Endothelial cell of umbilical vein (primary cell): ENCODE results near the gene TGFBR2. TPM values are rescaled to one million over a fixed set of nuclear protein-coding genes. Genes with fewer than 3 reads are reported as not detected.

ENCODE experiments used
- BruUV-seq: library from RNA; stranded (reverse); fragments of 400-500 nt; replicated peaks from 2 replicates; lab custom pipeline; 2021; lab: Mats Ljungman, UMichigan
- CTCF ChIA-PET: fragments of 300-600, 350-600 bp; sonication (Branson Sonifier 250); formaldehyde crosslinking; loops from one replicate; lab custom pipeline; 2021; ENCODE audit warnings: antibody characterized with exemption, inconsistent platforms; lab: Charles Lee
- POLR2A ChIA-PET: fragments of 300-600, 350-600 bp; sonication (Branson Sonifier 250); formaldehyde crosslinking; loops from one replicate; lab custom pipeline; 2021; ENCODE audit warnings: antibody characterized with exemption, inconsistent platforms; lab: Charles Lee
- DNase-seq: peaks from one replicate; pipeline ENCODE4 v3.0.0-alpha.2; 2011; ENCODE audit warnings: low read depth, low spot score
- FAIRE-seq: peaks from 2 replicates; lab custom pipeline; 2011; peaks lifted over from hg19 to GRCh38; lab: Jason Lieb, UNC
- H2AFZ ChIP-seq: 2 replicates; pipeline ENCODE4 v1.6.0; 2012; ENCODE audit warnings: low read depth, low read length, control low read depth, inconsistent platforms
- H3K27ac ChIP-seq: 2 replicates; pipeline ENCODE4 v1.5.1; 2011; ENCODE audit warnings: low read depth, mild to moderate bottlenecking, control low read depth, low read length, moderate library complexity; ENCODE audit not compliant: insufficient read depth
- H3K27me3 ChIP-seq, 2 experiments: 2 replicates each; pipeline versions ENCODE4 v1.6.0 to v1.6.1; 2011; ENCODE audit warnings: low read length in 2 of 2, mixed read lengths in 1 of 2; ENCODE audit not compliant: control insufficient read depth in 2 of 2, insufficient read depth in 2 of 2
- H3K36me3 ChIP-seq, 2 experiments: 2 replicates in 1 of 2; 3 replicates in 1 of 2; pipeline ENCODE4 v1.5.1; 2011; ENCODE audit warnings: low read length in 2 of 2, mild to moderate bottlenecking in 1 of 2, moderate library complexity in 1 of 2; ENCODE audit not compliant: control insufficient read depth in 2 of 2, insufficient read depth in 2 of 2; ENCODE audit errors: extremely low read depth in 1 of 2
- H3K4me1 ChIP-seq: 3 replicates; pipeline ENCODE4 v1.5.1; 2011; ENCODE audit warnings: mild to moderate bottlenecking, low read length; ENCODE audit not compliant: control insufficient read depth, insufficient read depth; ENCODE audit errors: extremely low read depth
- H3K4me2 ChIP-seq: 2 replicates; pipeline ENCODE4 v1.6.1; 2011; ENCODE audit warnings: low read length, control low read depth, mixed read lengths; ENCODE audit not compliant: insufficient read depth
- H3K4me3 ChIP-seq, 3 experiments: fragments of 200-600 bp in 1 of 3; sonication (generic), shearing (Covaris generic) in 1 of 3; replicated peaks in 1 of 3; 2 replicates each; pipeline ENCODE4 v1.5.1; 2011 to 2016; ENCODE audit warnings: control low read depth in 3 of 3, low read length in 3 of 3, mild to moderate bottlenecking in 2 of 3, inconsistent platforms in 1 of 3, low read depth in 1 of 3, moderate library complexity in 1 of 3; ENCODE audit not compliant: insufficient read depth in 1 of 3
- H3K79me2 ChIP-seq: 2 replicates; pipeline ENCODE4 v1.6.0; 2012; ENCODE audit warnings: low read length, inconsistent platforms; ENCODE audit not compliant: control insufficient read depth, insufficient read depth
- H3K9ac ChIP-seq: replicated peaks from 2 replicates; pipeline ENCODE3; 2011; ENCODE audit warnings: low read length, control low read depth; ENCODE audit not compliant: insufficient read depth; ENCODE audit errors: extremely low read depth
- H3K9me1 ChIP-seq: replicated peaks from 3 replicates; pipeline ENCODE4 v1.6.0; 2011; ENCODE audit warnings: mild to moderate bottlenecking, low read length; ENCODE audit not compliant: control insufficient read depth, insufficient read depth; ENCODE audit errors: extremely low read depth
- H3K9me3 ChIP-seq: replicated peaks from 2 replicates; pipeline ENCODE4 v1.5.1; 2012; ENCODE audit warnings: low read length, inconsistent platforms; ENCODE audit not compliant: control insufficient read depth, insufficient read depth
- H4K20me1 ChIP-seq: replicated peaks from 2 replicates; pipeline ENCODE3; 2011; ENCODE audit warnings: mild to moderate bottlenecking, low read length; ENCODE audit not compliant: control insufficient read depth, insufficient read depth; ENCODE audit errors: extremely low read depth
- CTCF ChIP-seq, 2 donors: IDR thresholded peaks; 1 replicate in 1 of 2; 2 replicates in 1 of 2; pipeline ENCODE4 v1.5.1; 2011; ENCODE audit warnings: low read length in 2 of 2, mild to moderate bottlenecking in 2 of 2, moderate library complexity in 2 of 2, control low read depth in 1 of 2, inconsistent platforms in 1 of 2, low read depth in 1 of 2; ENCODE audit not compliant: insufficient read depth in 1 of 2; ENCODE audit errors: extremely low read depth in 1 of 2
- EZH2 ChIP-seq: IDR thresholded peaks from 2 replicates; pipeline ENCODE4 v1.6.1; 2012; ENCODE audit warnings: borderline replicate concordance, low read depth, mild to moderate bottlenecking, moderate library complexity, low read length, inconsistent platforms; ENCODE audit not compliant: severe bottlenecking
- FOS ChIP-seq: IDR thresholded peaks from 2 replicates; pipeline ENCODE4 v1.6.1; 2011; ENCODE audit warnings: mild to moderate bottlenecking, low read length, moderate library complexity, borderline replicate concordance; ENCODE audit not compliant: insufficient read depth
- GATA2 ChIP-seq: IDR thresholded peaks from 2 replicates; pipeline ENCODE4 v1.7.0; 2011; ENCODE audit warnings: low read depth, mild to moderate bottlenecking, moderate library complexity, mixed read lengths, low read length; ENCODE audit not compliant: insufficient read length, insufficient read depth
- JUN ChIP-seq: IDR thresholded peaks from 2 replicates; pipeline ENCODE4 v1.6.1; 2011; ENCODE audit warnings: borderline replicate concordance, low read depth; ENCODE audit not compliant: insufficient read length, insufficient read depth
- MYC ChIP-seq: IDR thresholded peaks from one replicate; pipeline ENCODE4 v1.6.1; 2011; ENCODE audit warnings: mild to moderate bottlenecking, low read depth, low read length
- POLR2A ChIP-seq: IDR thresholded peaks from 2 replicates; pipeline ENCODE4 v1.6.1; 2012; ENCODE audit warnings: low read depth, mild to moderate bottlenecking, control low read depth, low read length
- POLR2AphosphoS5 ChIP-seq: IDR thresholded peaks from 2 replicates; pipeline ENCODE4 v1.6.1; 2012; ENCODE audit warnings: low read depth, mild to moderate bottlenecking, control low read depth, low read length, moderate library complexity; ENCODE audit not compliant: insufficient read depth
- dilution Hi-C: fragments of 300-500 bp; cut with MboI; formaldehyde crosslinking; loops from one replicate; pipeline ENCODE4 v1.15.0; 2019; ENCODE audit warnings: low sequenced_read_pairs; ENCODE audit not compliant: extremely low pct_ligation_motif_present
- intact Hi-C: fragments of 100-400 bp; cut with micrococcal nuclease; formaldehyde crosslinking; loops from one replicate; pipeline ENCODE4 v1.10.0; 2022
- polyA plus RNA-seq, 4 experiments: library from polyadenylated mRNA; depleted of rRNA in 3 of 4; stranded (reverse) in 3 of 4; unstranded in 1 of 4; fragments of >200 nt; gene quantifications; 2 replicates each; pipeline versions ENCODE4 v1.2.1 to v1.2.3, GENCODE V29; 2011 to 2012; ENCODE audit warnings: missing spikeins in 1 of 4
- total RNA-seq: library from RNA; stranded (reverse); gene quantifications from 2 replicates; pipeline ENCODE4 v1.2.3, GENCODE V29; 2021
- TF ChIP-seq, protein P1 (sequence below): IDR thresholded peaks from 2 replicates; pipeline ENCODE4 v1.6.1; 2011; ENCODE audit not compliant: insufficient read depth, insufficient read length

The TGFBR2 gene
- total and polyA plus RNA-seq, 2 donors (not counting 3 experiments of a cell fraction or from before 2014, with no cell fraction given), result 227 to 250 TPM

GRCh38 chr3:30723211-30723610 lies 116.8 kb downstream of the TGFBR2 start:
- no peaks in the 10 kb centered on the region for H3K9me1 ChIP-seq
- TF ChIP-seq, protein P1, sequence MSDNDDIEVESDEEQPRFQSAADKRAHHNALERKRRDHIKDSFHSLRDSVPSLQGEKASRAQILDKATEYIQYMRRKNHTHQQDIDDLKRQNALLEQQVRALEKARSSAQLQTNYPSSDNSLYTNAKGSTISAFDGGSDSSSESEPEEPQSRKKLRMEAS, result no peak
- no peak for TF ChIP-seq CTCF (IDR thresholded peaks at IDR 0.05; ENCODE audit: extremely low read depth in 1 of 2, insufficient read depth in 1 of 2, low read depth in 1 of 2, low read length in 2 of 2)
- dilution Hi-C loops (no loop called here), intact Hi-C loops (no loop called here)
- H3K4me3 ChIP-seq, result no peak overlapping the region
- H3K79me2 ChIP-seq, result no peaks in the 10 kb centered on the region
- ChIA-PET POLR2A (no interaction called here), CTCF (interaction anchor here (1.2 to 1.9 kb wide), 2 partner anchors 11 to 14 kb away, joined by 3 to 6 read pairs; no protein-coding TSS in a partner anchor)
- H4K20me1 ChIP-seq, result no peaks in the 10 kb centered on the region
- no peaks in the 10 kb centered on the region for H3K27me3 ChIP-seq
- no peak overlapping the region for H3K9ac ChIP-seq
- DNase-seq, result no peak
- H3K9me3 ChIP-seq, result no peaks in the 10 kb centered on the region
- no peak for FAIRE-seq
- no peaks in the 10 kb centered on the region for H3K36me3 ChIP-seq
- peaks cover 16% of the 10 kb centered on the region for H3K4me1 ChIP-seq
- no peak overlapping the region for H2AFZ ChIP-seq
- no TSS peak for BruUV-seq
- no peak overlapping the region for H3K4me2 ChIP-seq
- no peak overlapping the region for H3K27ac ChIP-seq

- no peaks in the 10 kb centered on the region for H3K36me3 ChIP-seq
- peaks cover 16% of the 10 kb centered on the region for H3K4me1 ChIP-seq
- no peak overlapping the region for H3K4me3 ChIP-seq
- POLR2A ChIA-PET, result no interaction called here
- H3K27me3 ChIP-seq, result no peaks in the 10 kb centered on the region
- FAIRE-seq (no peak), DNase-seq (no peak)
- dilution Hi-C loops, result no loop called here
- no peak overlapping the region for H3K9ac ChIP-seq
- H3K9me3 ChIP-seq, result no peaks in the 10 kb centered on the region
- CTCF ChIA-PET, result interaction anchor here (1.2 kb wide), 1 partner anchor 9 kb away, joined by 3 read pairs; no protein-coding TSS in a partner anchor
- TF ChIP-seq GATA2 (no peak), CTCF (IDR thresholded peaks at IDR 0.05; ENCODE audit: extremely low read depth in 1 of 2, insufficient read depth in 1 of 2, low read depth in 1 of 2, low read length in 2 of 2) (no peak), POLR2A (no peak), MYC (no peak), JUN (no peak), POLR2AphosphoS5 (no peak), FOS (no peak), EZH2 (no peak)
- TF ChIP-seq, protein P1, result no peak
- H3K9me1 ChIP-seq, result no peaks in the 10 kb centered on the region
- no peak overlapping the region for H3K27ac ChIP-seq
- H2AFZ ChIP-seq, result no peak overlapping the region
- no peaks in the 10 kb centered on the region for H4K20me1 ChIP-seq
- no peaks in the 10 kb centered on the region for H3K79me2 ChIP-seq
- BruUV-seq, result no TSS peak
- intact Hi-C loops, result no loop called here
- H3K4me2 ChIP-seq, result no peak overlapping the region
Measured at GRCh38 chr3:30724863-30725262, 118.5 kb downstream of the TGFBR2 start.
